HG03442 (cell line): ENCODE measurements around the gene NAPEPLD.
"Not testable (repeated sequence)": the region's sequence is repeated elsewhere in the genome, so short reads cannot be mapped to it uniquely, and the experiment has no call there.

ENCODE experiments used
- ATAC-seq: cut with Tn5 transposase; IDR thresholded peaks from one replicate; pipeline ENCODE4 v1.9.1; 2021; ENCODE audit warnings: mild to moderate bottlenecking, moderate library complexity; ENCODE audit not compliant: unreplicated experiment

Gene NAPEPLD

DNA sequence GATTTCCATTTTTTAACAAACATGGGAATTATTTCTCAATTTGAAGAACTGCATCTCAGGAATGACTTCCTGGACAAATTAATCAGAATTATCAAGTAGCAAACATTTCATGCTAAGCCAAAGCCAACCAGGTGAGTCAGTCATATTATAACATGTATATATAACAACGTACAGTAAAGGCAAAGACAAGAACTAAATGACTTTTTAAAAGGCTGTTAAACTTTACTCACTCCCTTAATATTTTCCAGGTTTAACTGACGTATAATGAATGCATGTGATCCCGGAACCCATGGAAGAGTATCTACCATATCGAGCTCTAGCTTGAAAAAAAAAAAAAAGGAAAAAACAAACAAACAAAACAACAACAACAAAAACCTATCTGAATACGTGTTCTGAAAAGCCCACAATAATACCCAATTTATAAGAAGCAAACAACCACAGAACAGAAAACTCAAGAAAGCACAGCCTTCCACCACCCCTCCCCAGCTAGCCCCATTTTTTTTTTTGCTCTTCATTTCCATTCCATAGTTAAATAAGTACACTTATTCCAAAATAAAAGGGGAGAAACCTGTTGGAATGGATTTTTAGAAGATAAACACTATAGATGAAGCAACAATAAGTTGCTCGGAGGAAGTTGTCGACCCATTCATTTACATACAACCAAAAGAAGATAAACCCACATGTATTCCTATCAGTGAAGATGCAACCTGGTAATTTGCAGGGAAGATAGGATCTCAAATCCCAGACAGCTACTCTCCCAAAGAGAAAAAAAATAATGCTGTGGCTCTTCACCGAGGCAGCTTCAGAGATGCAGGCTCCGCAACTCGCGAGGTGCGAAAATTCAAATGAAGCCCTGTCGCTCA, 537 bp downstream of the NAPEPLD start:
- no peak for ATAC-seq

DNA sequence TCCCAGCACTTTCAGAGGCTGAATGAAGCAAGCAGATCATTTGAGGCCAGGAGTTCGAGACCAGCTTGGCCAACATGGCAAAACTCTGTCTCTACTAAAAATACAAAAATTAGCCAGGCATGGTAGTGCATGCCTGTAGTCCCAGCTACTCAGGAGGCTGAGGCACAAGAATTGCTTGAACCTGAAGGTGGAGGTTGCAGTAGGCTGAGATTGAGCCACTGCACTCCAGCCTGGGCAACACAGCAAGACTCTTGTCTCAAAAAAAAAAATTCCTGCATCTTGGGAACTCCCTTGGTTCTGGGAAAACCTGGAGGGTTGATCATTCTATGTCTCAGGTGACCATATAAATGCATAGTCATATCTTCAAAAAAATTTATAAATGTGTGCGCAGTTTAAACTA, 4.1 kb downstream of the NAPEPLD start:
- ATAC-seq, result not testable (repeated sequence)

- ATAC-seq, result no peak
These were observed 5.0 kb downstream of the NAPEPLD start for GRCh38 chr7:103143868-103144267.

DNA sequence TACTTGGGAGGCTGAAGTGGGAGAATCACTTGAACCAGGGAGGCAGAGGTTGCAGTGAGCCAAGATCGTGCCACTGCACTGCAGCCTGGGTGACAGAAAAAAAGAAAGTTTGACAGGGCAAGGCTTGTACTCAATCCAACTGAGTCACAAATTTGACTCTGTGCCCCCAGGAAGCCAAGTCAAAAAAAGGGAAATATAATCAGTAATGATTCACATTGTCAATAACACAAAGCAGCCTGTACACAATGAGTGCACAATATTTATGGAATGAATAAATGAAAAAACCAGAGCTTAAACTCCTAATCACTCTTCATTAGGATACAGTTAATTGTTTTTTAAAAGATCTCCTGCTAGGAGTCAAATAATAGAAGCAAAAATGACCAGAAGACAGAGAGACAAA, 6.4 kb downstream of the NAPEPLD start:
- ATAC-seq, result no peak

DNA sequence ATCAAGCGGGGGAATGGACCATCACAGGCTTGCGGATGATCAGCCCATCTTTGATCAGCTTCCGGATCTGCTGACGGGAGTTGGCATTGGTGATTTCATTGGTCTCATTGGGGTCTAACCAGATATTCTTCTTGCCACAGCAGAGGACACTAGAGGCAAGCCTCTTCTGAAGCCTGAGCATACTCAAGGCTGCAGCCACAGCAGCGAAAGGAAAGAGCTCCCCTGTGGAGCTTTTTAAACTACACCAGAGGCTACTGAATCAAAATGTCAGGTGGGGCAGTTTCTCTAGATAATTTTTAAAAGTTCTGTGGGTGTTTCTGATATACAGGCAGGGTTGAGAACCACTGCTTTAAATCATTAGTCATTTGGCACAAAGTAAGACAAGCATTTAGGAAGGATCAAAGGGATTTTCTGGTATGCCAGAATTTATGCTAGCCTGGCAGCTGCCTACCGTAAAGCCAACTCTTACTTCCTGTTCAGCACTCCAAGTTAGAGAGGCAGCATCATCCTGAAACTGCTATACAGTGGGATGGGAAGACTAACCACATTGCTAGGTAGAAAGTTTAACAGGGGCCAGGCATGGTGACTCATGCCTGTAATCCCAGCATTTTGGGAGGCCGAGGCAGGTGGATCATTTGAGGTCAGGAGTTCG, 7.0 kb downstream of the NAPEPLD start:
- ATAC-seq, result no peak

- ATAC-seq, result no peak
These were observed 8.2 kb downstream of the NAPEPLD start for GRCh38 chr7:103140685-103141084.

DNA sequence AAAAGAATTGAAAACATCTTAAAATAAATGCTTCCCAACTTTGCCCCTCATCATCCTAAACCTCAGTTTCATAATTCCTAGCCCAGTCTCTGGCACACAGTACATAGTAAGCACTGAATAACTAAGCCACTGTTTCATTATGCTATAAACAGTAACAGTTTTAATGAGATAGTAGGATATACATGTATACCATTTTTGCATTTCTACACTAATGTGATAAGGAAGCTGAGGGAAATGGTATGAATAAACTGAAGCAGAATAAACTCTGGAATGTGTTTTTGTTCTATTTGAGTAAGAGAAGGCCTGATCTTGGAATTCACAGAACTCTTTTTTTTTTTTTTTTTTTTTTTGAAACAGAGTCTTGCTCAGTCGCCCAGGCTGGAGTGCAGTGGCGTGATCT, 8.8 kb downstream of the NAPEPLD start:
- ATAC-seq, result no peak

GRCh38 chr7:103134836-103135554, 13.9 kb downstream of the NAPEPLD start:
- no peak for ATAC-seq

DNA sequence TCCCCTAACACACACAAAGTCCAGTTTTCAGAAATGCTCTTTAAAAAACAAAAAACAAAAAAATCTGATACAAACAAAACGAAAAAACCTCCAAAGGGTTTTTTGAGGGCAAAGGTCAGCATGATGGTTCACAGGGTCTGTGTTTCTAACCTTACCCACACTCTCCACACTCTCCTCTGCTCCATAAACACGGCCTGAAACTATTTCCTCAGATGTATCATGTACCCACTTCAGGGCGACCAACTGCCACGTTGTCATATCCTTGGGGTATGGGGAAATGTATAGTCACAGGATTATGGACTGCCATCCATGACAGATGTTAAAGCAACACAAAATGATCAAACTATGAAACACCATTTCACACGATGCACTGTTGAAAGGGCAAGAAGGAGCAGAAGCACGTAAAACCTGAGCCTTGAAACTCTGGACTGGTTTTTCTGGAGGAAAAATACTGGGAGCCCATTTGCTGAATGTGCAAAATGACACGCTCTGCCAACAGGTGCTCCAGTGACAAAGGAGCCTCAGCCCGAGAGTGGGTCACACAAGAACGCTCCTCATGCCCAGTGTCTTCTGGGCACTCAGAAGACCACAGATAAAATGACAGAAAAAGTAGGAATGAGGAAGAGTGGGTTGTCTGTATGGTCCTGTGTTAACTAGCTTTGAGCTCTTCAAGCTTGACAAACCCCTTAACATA, 15.8 kb downstream of the NAPEPLD start:
- no peak for ATAC-seq

- no peak for ATAC-seq
These were observed 17.8 kb downstream of the NAPEPLD start for GRCh38 chr7:103130901-103131624.

GRCh38 chr7:103129702-103130549, 19.0 kb downstream of the NAPEPLD start:
- no peak for ATAC-seq

- ATAC-seq, result no peak
These were observed 21.9 kb downstream of the NAPEPLD start for GRCh38 chr7:103127006-103127405.

GRCh38 chr7:103124429-103124979, 24.4 kb downstream of the NAPEPLD start:
- no peak for ATAC-seq

- no peak for ATAC-seq
These were observed 25.4 kb downstream of the NAPEPLD start for GRCh38 chr7:103123529-103123928.

- no peak for ATAC-seq
These were observed 27.3 kb downstream of the NAPEPLD start for GRCh38 chr7:103121641-103122040.

DNA sequence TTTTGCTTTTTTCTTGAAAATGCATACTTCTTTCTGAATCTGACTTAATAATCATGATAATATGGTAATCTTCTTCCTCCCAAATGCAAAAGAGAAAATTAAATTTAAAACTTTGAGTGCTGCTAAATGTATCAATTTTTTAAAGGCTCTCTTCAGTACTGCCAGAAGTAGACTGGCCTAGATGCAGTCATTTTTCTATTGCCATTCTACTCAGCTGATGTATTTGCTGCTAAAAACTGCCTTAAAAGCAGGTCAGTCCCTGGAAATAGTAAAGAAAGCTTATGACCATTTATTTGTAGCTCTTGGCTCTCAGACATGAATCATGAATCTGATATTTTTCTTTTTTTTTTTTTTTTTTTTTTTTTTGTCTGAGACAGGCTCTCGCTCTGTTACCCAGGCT, 28.5 kb downstream of the NAPEPLD start:
- no peak for ATAC-seq

GRCh38 chr7:103119791-103120291, 29.1 kb downstream of the NAPEPLD start:
- no peak for ATAC-seq

DNA sequence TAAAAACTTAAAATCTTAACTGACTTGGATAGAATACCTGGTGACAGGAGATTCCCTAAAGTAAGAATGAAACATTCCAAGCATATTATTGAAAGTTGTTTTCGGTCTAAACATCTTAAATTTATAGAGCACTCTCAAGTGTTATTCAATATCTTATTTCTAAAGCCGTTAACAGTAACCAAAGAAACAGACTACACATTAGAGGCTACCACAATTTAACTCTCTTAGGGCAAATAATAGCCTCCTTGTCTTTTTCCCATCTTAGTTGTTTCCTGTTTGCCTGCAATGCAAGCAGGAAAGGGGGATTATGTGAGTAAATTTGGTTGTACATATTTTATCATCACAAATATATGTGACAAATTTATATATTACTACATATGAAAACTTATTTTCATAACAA, 31.4 kb downstream of the NAPEPLD start:
- no peak for ATAC-seq

GRCh38 chr7:103116991-103117390, 31.9 kb downstream of the NAPEPLD start:
- ATAC-seq, result no peak
